GM19240 (cell line): ENCODE measurements around the gene C12orf56.
"Not testable (repeated sequence)": the region's sequence is repeated elsewhere in the genome, so short reads cannot be mapped to it uniquely, and the experiment has no call there.

Experiments used
- DNase-seq: peaks from one replicate; pipeline ENCODE4 v3.0.0; 2011; ENCODE audit warnings: low spot score; ENCODE audit not compliant: insufficient read length

Gene C12orf56

DNA sequence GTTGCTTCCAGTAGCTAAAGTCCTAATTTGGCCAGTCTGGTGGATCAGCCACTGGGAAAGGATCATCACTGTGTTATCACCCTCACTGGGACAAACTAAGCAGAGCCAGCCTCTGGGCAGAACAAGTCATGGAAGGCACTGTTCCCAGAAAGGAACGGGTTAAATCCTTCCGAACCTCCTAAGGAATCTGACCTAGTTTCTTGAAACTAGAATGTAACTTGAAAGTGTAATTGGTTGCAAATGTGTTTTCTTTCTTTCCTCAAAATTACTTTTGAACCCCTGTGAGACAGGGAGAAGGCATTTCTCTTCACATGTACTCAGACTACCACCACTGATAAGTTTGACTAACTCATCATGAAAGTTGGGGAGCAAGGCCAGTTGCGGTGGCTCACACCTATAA is 149.8 kb downstream of the C12orf56 start:
- no peak for DNase-seq

DNA sequence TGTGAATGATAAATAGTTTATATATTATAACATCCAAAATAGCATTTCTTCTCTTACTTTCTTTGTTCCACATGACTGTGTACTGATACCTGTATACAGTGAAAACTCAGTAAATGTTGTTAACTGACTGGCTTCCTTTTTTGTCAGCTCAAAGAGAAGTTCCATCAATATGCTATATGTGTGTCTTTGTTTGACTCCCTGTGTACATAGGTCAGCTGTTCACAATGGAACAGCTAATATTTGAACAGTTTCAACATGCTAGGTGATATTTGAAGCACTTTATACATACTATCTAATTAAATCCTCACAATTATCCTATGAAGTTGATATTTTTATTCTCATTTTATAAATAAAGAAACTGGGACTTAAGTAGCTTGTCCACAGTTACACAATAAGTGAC is 153.2 kb downstream of the C12orf56 start:
- no peak for DNase-seq

DNA sequence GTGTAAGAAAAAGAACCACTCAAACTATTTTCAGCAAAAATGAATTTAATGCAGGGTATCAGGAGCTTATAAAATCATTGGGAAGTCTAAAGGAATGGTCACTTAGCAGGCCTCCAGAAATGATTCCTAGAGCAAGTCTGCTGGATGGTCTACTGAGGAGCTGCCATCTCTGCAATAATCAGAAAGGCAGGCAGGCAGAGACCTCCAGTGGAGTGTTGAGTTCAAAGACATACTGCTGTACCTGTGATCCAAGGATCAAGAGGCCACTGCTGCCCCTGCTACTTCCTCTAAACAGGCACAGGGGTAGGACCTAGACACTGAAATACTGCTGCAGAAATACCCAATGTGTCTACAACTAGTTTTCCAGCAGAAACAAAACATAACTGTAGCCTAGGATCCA is 154.0 kb downstream of the C12orf56 start:
- no peak for DNase-seq

DNA sequence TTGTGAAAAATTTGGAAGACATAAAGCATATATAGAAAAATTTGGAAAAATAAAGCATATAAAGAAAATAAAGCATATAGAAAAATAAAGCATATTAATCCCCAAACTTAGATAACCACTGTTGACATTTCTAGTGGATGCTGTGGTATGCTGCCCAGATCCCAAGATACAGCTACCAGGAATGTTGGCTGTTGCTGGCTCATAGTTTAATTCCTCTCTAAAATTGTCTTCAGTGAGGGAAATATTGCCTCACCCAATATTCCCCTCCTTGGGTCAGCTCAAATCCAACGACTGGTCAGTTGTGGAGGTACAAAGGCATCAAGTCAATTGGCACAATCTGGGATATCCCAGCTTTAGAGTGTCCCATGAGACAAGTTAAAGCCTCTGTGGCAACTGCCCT is 158.4 kb downstream of the C12orf56 start:
- DNase-seq = no peak

DNA sequence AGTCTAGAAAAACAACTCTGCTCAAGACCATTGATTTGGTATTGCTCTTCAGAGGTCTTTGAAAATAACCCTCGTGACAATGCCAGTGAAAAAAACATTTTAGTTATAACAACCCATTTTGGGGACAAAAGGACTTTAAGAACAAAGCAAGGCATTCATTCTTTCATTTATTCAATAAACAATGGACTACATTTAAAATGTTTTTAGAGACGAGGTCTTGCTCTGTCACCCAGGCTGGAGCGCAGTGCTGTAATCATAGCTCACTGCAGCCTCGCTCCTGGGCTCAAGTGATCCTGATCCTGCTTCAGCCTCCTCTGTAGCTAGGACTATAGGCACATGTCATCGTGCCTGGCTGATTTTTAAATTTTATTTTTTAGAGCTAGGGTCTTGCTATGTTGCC is 160.8 kb downstream of the C12orf56 start:
- DNase-seq = no peak

DNA sequence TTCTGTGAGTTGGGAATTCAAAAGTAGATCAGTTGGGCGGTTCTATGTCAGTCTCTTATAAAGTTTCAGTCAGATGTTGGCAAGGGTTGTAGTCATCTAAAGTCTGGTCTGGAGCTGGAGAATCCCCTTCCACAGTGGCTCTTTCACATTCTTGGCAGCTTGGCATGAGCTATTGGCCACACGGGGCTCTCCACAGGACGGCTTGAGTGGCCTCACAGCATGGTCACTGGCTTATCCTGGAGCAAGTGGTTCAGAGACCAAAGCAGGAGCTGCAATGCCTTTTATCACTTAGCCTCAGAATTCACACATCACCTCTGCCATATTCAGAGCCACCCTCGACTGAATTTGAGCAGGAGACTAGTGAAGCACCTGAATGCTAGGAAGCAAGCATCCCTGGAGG is 161.3 kb downstream of the C12orf56 start:
- no peak for DNase-seq

DNA sequence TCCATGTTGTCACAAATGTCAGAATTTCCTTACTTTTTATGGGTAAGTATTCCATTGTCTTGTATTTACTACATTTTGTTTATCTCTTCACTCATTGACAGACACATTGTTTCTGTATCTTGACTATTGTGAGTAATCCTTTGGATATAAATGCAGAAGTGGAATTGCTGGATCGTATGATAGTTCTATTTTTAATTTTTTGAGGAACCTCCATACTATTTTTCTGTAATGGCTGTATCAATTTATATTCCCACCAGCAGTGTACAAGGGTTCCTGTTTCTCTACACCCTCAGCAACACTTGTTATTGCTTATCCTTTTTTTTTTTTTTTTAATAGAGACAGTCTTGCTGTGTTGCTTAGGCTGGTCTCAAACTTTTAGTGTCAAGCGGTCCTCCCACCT is 164.9 kb downstream of the C12orf56 start:
- DNase-seq = no peak

DNA sequence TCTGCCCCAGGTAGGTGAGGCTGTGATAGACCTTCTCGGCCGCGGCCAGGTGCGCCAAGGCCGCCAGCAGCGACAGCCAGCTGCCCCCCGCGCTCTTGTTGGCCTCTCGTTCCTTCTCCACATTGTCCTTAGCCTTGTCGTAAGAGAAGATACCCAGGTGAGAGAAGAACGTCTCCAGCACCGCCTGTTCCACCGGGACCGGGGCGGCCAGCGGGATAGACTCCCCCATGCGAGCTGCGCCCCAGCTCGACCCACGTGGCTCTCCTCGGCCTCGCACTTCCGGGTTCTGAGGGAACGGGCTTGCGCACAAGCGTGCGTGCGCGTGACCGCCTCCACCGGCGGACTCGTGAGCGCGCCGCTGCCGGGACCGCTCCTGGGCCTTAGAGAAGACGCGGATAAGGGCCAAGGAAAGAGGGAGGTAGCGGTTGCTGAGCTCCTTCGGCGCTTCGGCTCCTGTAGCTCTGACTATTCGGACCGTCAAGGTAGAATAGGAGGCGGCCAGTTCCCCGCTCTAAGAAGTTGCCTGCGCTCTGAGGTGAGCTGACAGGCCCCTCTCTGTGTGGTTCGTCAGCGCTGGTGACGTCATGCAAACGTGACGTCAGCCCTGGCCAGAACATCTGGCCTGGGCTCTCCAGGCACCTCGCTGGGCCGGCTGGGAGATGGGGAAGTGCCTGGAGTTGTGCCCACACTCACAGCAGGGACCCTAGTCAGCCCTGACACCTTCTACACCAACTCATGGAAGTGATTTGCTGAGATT is 168.4 kb downstream of the C12orf56 start, which contains the start of gene KICS2:
KICS2 (minus strand) TSS at position 288 of the 757 bp plus-strand sequence; CDS start at position 229, 59 bp downstream.
- DNase-seq = peak; percentile 67

DNA sequence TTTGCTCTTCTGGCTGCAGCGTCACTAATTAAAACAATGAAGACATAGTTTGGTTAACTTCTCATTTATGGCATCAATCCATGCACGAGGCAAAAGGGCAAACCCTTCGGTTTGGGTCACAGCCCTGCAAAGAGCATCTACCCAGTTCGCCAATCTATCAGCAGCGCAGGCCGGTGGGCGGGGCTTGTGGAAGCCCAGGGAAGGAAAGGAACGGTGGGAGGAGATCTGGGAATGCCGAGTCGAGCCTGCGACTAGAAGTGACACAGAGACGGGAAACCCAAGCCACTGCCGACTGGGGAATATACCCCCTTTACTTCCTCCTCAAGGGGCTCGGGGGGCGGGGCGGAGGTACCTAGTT is 168.9 kb downstream of the C12orf56 start:
- DNase-seq = no peak

DNA sequence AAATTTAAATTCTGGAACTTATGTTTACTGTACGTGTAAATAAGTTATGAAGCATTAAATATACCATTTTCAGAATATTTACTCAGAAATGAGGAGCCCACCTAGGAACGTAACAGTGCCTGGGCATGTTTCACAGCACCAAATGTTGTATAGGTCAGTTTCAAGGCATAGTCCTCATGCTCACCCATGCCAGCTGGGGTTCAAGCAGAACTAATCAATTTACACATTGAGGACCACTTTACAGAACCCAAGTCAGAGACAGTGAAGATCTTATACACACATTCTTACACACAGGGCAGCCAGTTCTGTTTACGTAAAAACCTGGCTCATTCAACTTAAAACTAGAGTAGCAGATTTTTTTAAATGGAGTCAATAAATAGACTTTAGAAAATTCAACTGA is 170.5 kb downstream of the C12orf56 start:
- no peak for DNase-seq

DNA sequence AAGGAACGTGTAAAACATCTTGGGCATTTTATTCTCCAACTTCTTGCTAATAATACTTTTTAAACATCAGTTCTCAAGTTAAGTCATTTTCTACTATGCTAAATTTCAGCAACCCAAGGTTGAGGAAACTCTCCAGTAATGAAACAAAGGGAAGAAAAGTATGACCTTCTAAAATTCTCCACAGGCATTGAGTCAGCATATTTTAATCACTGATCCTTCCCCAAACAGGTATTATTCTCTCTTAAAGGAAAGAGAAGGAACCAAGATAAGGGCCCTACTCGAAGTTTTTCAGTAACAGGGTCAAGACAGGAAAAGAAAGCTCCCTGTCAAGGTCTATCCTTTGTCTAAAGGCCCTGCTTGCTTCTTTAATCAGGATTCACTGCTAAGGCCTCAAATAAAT is 171.4 kb downstream of the C12orf56 start:
- DNase-seq = no peak

DNA sequence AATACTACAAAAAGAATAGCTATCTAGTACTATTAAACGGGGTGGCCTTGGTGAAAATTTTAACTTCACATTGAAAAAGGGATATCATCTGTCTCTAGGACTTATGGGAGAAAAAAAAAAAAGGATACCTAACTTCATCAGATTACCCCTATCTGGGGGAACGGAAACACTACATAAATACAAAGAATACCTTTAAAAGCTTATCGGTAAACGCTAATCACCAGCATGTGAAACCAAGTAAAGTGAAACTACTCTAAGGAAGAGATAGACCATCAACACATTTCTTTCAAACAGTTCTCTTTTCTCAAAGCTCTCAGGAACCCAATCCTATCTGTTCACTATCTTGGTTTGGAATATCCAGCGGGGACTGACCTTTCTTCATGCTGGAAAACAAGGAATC is 172.0 kb downstream of the C12orf56 start:
- DNase-seq = no peak

DNA sequence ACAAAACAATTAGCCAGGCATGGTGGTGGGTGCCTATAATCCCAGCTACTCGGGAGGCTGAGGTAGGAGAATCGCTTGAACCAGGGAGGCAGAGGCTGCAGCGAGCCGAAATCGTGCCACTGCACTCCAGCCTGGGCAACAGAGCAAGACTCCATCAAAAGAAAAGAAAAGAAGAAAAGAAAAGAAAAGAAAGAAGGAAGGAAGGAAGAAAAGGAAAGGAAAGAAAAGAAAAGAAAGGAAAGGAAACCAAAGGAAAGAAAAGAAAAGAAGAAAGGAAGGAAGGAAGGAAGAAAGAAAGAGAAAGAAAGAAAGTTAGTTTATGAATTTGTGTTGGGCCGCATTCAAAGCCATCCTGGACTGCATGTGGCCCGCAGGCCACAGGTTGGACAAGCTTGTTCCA is 172.9 kb downstream of the C12orf56 start:
- DNase-seq = not testable (repeated sequence)

DNA sequence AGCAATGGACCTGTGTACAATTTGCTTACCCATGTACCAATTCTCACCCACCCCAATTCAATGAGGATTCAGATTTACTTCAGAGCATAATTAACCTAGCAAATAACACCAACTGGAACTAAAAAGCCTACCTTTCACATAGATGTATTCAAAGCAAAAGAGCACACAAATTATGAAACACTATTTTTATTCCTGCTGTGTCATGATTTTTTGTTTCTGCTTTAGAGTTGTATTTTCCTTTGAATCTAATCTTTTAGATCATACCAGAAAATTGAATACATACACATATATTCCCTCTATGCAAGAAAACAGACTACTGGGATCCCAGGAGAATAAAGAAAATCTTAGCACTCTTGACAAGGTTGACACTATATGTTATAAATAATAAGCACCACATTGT is 174.3 kb downstream of the C12orf56 start:
- no peak for DNase-seq
